ENCODE measurements around the gene PIBF1.

PIBF1 gene

GRCh38 chr13:73062468-73062867, 280.5 kb downstream of the PIBF1 start:
- in situ Hi-C loops (cut with MboI; ENCODE audit: low pct_unique_long_range_greater_than_20kb, low sequenced_read_pairs, unreplicated experiment): loop anchor here (25.0 kb wide), 1 partner anchor 650 kb away; no protein-coding TSS in a partner anchor
- no peak for TF ChIP-seq CTCF (IDR thresholded peaks at IDR 0.05; ENCODE audit: extremely low read depth, insufficient read depth, missing control alignments)
- DNase-seq (ENCODE audit: low spot score): no peak

GRCh38 chr13:73063166-73063565, 281.2 kb downstream of the PIBF1 start:
- DNase-seq (ENCODE audit: low spot score): no peak
- TF ChIP-seq CTCF (IDR thresholded peaks at IDR 0.05; ENCODE audit: extremely low read depth, insufficient read depth, missing control alignments): no peak
- in situ Hi-C loops (cut with MboI; ENCODE audit: low pct_unique_long_range_greater_than_20kb, low sequenced_read_pairs, unreplicated experiment): loop anchor here (25.0 kb wide), 1 partner anchor 649 kb away; no protein-coding TSS in a partner anchor

GRCh38 chr13:73065036-73065435, 283.1 kb downstream of the PIBF1 start:
- in situ Hi-C loops (cut with MboI; ENCODE audit: low pct_unique_long_range_greater_than_20kb, low sequenced_read_pairs, unreplicated experiment): loop anchor here (25.0 kb wide), 1 partner anchor 647 kb away; no protein-coding TSS in a partner anchor
- DNase-seq (ENCODE audit: low spot score): no peak
- TF ChIP-seq CTCF (IDR thresholded peaks at IDR 0.05; ENCODE audit: extremely low read depth, insufficient read depth, missing control alignments): no peak

GRCh38 chr13:73065665-73066340, 283.9 kb downstream of the PIBF1 start:
- no peak for TF ChIP-seq CTCF (IDR thresholded peaks at IDR 0.05; ENCODE audit: extremely low read depth, insufficient read depth, missing control alignments)
- DNase-seq (ENCODE audit: low spot score): no peak
- in situ Hi-C loops (cut with MboI; ENCODE audit: low pct_unique_long_range_greater_than_20kb, low sequenced_read_pairs, unreplicated experiment): loop anchor here (25.0 kb wide), 1 partner anchor 646 kb away; no protein-coding TSS in a partner anchor

Data from GM13977 (cell line).